ENCODE measurements around the gene ZNF362.
"Not testable (repeated sequence)": the region's sequence is repeated elsewhere in the genome, so short reads cannot be mapped to it uniquely, and the experiment has no call there.

Gene ZNF362

GRCh38 chr1:33306653-33307493 is 50.6 kb downstream of the ZNF362 start:
- DNase-seq (ENCODE audit: low spot score), result no peak

DNA sequence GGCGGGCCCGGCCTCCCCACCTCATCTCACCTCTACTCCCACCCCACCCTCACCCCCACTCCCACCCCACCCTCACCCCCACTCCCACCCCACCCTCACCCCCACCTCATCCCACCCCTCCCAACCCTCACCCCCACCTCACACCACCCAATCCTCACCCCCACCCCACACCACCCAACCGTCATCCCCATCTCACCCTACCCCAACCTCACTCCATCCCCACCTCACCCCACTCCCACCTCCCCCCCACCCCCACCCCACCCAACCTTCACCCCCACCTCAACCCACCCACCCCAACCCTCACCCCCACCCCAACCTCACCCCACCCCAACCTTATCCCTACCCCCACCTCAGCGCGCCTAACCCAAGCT is 51.2 kb downstream of the ZNF362 start:
- DNase-seq (ENCODE audit: low spot score), result no peak

- DNase-seq (ENCODE audit: low spot score), result not testable (repeated sequence)
These were observed 53.1 kb downstream of the ZNF362 start for GRCh38 chr1:33309351-33309750.

DNA sequence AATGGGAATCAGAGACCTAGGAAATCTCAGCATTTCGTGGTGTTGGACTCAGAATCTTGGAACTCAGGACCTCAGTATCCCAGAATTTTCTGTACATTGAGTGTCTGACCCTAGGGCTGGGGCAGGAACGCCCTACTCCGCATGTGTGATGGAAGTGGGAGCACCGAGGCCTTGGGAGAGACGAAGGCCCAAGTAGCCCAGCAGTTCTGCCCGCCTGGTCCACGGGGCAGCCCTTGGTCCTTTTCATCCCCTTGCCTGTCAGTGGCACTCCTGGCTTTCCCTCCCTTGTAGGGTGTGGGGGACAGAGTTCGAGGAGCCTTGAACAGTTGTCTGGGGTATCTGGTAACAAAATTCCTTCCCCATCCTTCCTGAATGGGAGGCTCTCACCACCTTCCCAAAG is 54.4 kb downstream of the ZNF362 start:
- DNase-seq (ENCODE audit: low spot score), result no peak

GRCh38 chr1:33311706-33312412 is 55.6 kb downstream of the ZNF362 start:
- DNase-seq (ENCODE audit: low spot score), result no peak

GRCh38 chr1:33312413-33312749 is 56.1 kb downstream of the ZNF362 start:
- no peak for DNase-seq (ENCODE audit: low spot score)

GRCh38 chr1:33314416-33314815 is 58.1 kb downstream of the ZNF362 start:
- DNase-seq (ENCODE audit: low spot score), result no peak

DNA sequence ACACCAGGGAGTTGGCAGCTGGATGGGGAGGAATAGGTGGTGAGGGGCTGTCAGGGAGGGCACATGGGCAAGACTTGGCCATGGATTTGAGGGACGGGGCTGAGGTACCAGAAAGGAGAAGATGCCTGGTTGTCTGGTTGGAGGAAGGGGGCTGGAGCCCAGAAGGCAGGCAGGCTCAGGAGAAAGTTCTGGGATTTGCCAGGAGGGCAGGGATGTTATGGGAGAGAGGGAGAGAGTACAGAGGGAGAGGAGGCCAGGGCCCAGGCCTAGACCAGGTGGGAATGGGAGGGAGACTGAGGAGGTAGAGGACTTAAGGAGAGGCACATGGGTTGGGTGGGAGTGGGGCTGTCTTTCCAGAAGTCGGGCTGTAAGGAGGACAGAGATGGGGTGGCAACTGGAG is 60.3 kb downstream of the ZNF362 start:
- no peak for DNase-seq (ENCODE audit: low spot score)

DNA sequence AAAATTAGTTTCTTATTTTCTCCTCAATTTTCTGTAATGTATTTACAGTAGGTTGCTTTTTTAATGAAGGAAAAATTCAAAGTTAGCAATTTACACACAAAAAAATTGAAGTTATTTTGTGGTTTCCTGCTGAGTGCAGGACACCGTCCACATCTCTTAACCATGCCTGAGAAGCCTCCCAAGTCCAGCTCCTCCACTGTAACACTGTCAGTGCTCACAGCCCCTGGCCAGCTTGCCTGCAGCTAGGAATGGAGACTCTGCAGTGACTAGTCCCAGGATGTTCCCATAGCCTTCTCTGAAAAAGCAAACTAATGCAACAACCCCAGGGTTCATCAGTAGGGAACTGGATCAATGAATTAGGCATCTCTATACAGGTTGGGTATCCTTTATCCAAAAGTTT is 61.1 kb downstream of the ZNF362 start:
- DNase-seq (ENCODE audit: low spot score), result no peak

GRCh38 chr1:33317946-33318345 is 61.7 kb downstream of the ZNF362 start:
- no peak for DNase-seq (ENCODE audit: low spot score)

- no peak for DNase-seq (ENCODE audit: low spot score)
These were observed 63.1 kb downstream of the ZNF362 start for GRCh38 chr1:33319186-33319948.

GRCh38 chr1:33319949-33320618 is 63.8 kb downstream of the ZNF362 start:
- no peak for DNase-seq (ENCODE audit: low spot score)

GRCh38 chr1:33320619-33321165 is 64.4 kb downstream of the ZNF362 start, which contains the start of gene A3GALT2:
Gene A3GALT2 (minus strand): TSS chr1:33321098. CDS start chr1:33321098, 0 bp downstream.
- no peak for DNase-seq (ENCODE audit: low spot score)

DNA sequence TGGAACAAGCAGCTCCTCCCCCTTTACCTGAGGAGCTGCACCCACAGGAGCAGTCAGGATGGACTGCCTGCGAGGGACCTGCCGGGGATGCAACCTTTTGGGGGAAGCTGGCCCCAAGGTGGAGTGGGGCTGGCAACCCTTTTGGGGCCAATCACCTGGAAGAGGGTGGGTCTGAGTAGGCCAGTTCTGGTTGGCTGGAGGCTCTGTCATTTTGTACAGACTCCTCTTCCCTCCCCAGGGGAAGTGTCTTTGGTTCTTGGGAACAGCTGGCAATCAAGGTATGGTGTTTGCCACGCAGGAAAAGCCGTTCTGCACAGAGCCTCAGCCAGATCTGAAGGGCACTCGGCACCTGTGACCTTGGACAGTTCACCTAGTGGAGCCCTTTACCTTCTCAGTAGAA is 64.9 kb downstream of the ZNF362 start:
- no peak for DNase-seq (ENCODE audit: low spot score)

GRCh38 chr1:33322109-33322508 is 65.8 kb downstream of the ZNF362 start:
- no peak for DNase-seq (ENCODE audit: low spot score)

DNA sequence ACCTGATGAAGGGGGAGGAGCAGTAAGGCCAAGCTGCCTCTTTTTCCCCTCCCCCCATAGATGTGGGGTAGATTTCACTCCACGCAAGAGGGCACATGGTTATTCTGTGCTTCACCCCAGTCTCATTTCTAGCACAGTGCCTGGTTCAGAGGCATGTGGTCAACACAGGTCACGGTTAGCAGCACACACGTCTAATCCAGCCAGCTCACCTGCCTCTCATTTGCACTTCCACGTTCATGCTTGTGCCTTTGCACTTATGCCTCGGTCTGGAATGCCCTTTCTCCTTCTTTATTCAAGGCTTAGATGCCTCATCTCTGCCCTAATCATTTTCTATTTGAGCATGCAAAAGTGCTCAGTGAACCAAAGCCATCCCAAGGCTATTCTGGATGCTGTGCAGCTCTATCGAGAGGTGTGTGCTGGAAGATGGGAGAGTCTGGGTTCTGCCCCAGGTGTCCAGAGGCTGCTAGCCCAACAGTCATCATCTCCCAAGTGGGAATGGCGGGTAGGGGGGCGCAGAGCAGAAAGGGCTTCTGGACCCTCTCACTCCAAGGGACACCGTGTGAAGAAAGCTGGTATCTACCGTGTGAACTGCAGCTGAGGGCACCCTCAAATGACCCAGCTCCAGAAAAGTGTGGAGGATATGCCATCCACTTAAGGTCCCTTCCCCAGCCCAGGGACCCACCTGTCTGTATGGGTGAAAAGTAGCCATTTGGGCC is 66.7 kb downstream of the ZNF362 start:
- no peak for DNase-seq (ENCODE audit: low spot score)

DNA sequence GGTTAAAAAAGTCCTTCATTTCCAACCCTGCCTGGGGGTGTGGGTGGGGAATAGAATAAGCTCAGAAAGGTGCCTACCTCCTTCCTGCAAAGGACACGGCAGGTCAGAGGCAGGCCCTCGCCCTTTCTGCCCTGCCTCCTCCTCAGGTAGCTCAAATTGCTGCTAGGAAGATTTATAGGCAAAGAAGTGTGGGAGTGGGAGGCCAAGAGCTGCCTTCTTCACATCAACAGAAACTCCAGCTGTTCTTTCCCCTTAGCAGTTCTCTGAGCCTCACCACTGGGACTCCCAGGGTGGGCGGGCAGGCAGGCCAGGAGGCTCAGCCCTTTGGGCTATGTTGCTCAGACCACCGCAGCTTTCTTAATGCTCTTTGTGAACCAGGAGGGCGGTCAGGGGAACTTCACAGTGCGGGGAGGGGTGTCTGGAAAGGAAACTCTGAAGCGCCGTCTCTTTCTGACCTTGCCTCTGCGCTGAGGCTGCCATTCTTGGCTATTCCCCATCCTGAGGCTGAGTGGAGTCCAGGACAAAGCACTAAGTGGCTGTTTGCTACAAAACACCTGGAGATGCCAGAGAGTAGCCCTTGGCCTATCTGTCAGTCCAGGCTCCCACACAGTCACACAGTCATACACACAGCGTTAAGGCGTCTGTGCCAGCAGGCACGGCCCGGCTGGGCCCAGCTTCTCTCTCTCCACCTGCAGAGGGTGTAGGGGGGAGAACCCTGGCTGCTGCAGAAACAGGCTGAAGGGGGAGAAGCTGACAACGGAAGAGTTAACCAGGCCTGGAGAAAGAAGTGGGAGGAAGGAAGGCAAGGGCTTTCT is 67.6 kb downstream of the ZNF362 start:
- no peak for DNase-seq (ENCODE audit: low spot score)

- no peak for DNase-seq (ENCODE audit: low spot score)
These were observed 68.6 kb downstream of the ZNF362 start for GRCh38 chr1:33324677-33325575.

DNA sequence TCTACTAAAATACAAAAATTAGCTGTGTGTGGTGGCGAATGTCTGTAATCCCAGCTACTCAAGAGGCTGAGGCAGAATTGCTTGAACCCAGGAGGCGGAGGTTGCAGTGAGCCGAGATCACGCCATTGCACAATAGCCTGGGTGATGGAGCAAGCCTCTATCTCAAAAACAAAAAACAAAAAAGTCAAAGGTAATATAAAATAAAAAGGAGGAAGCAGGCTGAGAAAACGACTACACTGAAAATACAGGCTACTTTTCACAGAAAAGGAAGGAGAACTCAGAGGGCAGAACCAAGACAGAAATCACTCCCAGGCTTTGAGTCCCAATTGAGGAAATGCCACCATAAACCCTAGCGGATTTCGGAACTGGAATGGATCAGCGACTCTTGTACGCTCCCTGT is 70.5 kb downstream of the ZNF362 start:
- no peak for DNase-seq (ENCODE audit: low spot score)

All from Ammon's horn (tissue), 1 donor.